OCI-LY7 (cell line): ENCODE measurements around the gene ITGAD. TPM values are rescaled to one million over a fixed set of nuclear protein-coding genes. Genes with fewer than 3 reads are reported as not detected.

Source experiments
- BruUV-seq: library from RNA; stranded (reverse); fragments of 400-500 nt; replicated peaks from 2 replicates; lab custom pipeline; 2021; lab: Mats Ljungman, UMichigan
- CTCF ChIA-PET: fragments of 300-600 bp; sonication (Branson Sonifier 250); formaldehyde crosslinking; loops from one replicate; lab custom pipeline; 2022; ENCODE audit warnings: antibody characterized with exemption; ENCODE audit not compliant: unreplicated experiment; lab: Charles Lee
- POLR2A ChIA-PET: fragments of 300-600 bp; sonication (Branson Sonifier 250); formaldehyde crosslinking; loops from one replicate; lab custom pipeline; 2022; ENCODE audit warnings: antibody characterized with exemption; lab: Charles Lee
- DNase-seq: peaks from one replicate; pipeline ENCODE4 v3.0.0-alpha.2; 2015; ENCODE audit warnings: low spot score
- H2AFZ ChIP-seq: fragments of 200-600 bp; sonication (generic), shearing (Covaris generic); 2 replicates; pipeline ENCODE4 v1.6.1; 2014; ENCODE audit warnings: mild to moderate bottlenecking, antibody characterized with exemption, low read length, moderate library complexity
- H3K27ac ChIP-seq: fragments of 200-600 bp; sonication (generic); 2 replicates; pipeline ENCODE4 v1.5.1; 2014; ENCODE audit warnings: mixed run types, low read depth, mild to moderate bottlenecking, moderate library complexity, low read length, inconsistent platforms; ENCODE audit not compliant: poor library complexity, severe bottlenecking
- H3K36me3 ChIP-seq: fragments of 200-600 bp; sonication (generic); 2 replicates; pipeline ENCODE4 v1.6.1; 2014; ENCODE audit warnings: mild to moderate bottlenecking, antibody characterized with exemption, low read length, moderate library complexity, mixed read lengths; ENCODE audit not compliant: insufficient read depth
- H3K4me1 ChIP-seq: fragments of 200-600 bp; sonication (generic); 2 replicates; pipeline ENCODE4 v1.5.1; 2014; ENCODE audit warnings: mild to moderate bottlenecking, low read length; ENCODE audit not compliant: insufficient read depth, poor library complexity, severe bottlenecking
- H3K4me2 ChIP-seq: fragments of 200-600 bp; sonication (generic); 2 replicates; pipeline ENCODE4 v1.6.1; 2014; ENCODE audit warnings: mild to moderate bottlenecking, low read length
- H3K4me3 ChIP-seq: fragments of 200-600 bp; sonication (generic); 2 replicates; pipeline ENCODE4 v1.5.1; 2014; ENCODE audit warnings: mild to moderate bottlenecking, low read depth, low read length; ENCODE audit not compliant: poor library complexity, severe bottlenecking
- H3K79me2 ChIP-seq: fragments of 200-600 bp; sonication (generic); 2 replicates; pipeline ENCODE4 v1.6.1; 2016; ENCODE audit warnings: low read depth, mild to moderate bottlenecking, low read length, moderate library complexity, mixed read lengths; ENCODE audit not compliant: insufficient read depth
- H3K9me2 ChIP-seq: fragments of 200-600 bp; sonication (generic); 2 replicates; pipeline ENCODE4 v1.6.1; 2016; ENCODE audit warnings: mild to moderate bottlenecking, low read length, mixed read lengths; ENCODE audit not compliant: insufficient read depth
- H3K9me3 ChIP-seq: fragments of 200-600 bp; sonication (generic); 2 replicates; pipeline ENCODE4 v1.6.1; 2014; ENCODE audit warnings: mild to moderate bottlenecking, mixed run types, low read length, mixed read lengths
- H4K20me1 ChIP-seq: fragments of 200-600 bp; sonication (generic); 2 replicates; pipeline ENCODE4 v1.6.1; 2014; ENCODE audit warnings: mild to moderate bottlenecking, antibody characterized with exemption, low read length, moderate library complexity, mixed read lengths; ENCODE audit not compliant: insufficient read depth
- EZH2phosphoT487 ChIP-seq: fragments of 200-600 bp; sonication (generic); IDR thresholded peaks from 2 replicates; pipeline ENCODE4 v1.6.1; 2018; ENCODE audit warnings: low read depth, borderline replicate concordance, mild to moderate bottlenecking, mixed run types, antibody characterized with exemption, low read length, moderate library complexity, mixed read lengths
- intact Hi-C: fragments of 100-400 bp; cut with micrococcal nuclease; formaldehyde crosslinking; loops from one replicate; pipeline ENCODE4 v1.10.0; 2022; ENCODE audit not compliant: unreplicated experiment
- total RNA-seq, 2 experiments: library from RNA; depleted of rRNA in 1 of 2; stranded (reverse); fragments of >200 nt in 1 of 2; shearing (Covaris generic) in 1 of 2; gene quantifications; 2 replicates each; pipeline ENCODE4 v1.2.3, GENCODE V29; 2014 to 2022
- TF ChIP-seq, protein P1 (sequence below): fragments of 200-600 bp; sonication (generic); conservative IDR thresholded peaks from 2 replicates; pipeline ENCODE4 v1.5.1; 2014; ENCODE audit warnings: mild to moderate bottlenecking, antibody characterized with exemption, low read length, moderate library complexity, mixed read lengths

The ITGAD gene
- total RNA-seq, 2 experiments from 2014 or later, result not detected

DNA sequence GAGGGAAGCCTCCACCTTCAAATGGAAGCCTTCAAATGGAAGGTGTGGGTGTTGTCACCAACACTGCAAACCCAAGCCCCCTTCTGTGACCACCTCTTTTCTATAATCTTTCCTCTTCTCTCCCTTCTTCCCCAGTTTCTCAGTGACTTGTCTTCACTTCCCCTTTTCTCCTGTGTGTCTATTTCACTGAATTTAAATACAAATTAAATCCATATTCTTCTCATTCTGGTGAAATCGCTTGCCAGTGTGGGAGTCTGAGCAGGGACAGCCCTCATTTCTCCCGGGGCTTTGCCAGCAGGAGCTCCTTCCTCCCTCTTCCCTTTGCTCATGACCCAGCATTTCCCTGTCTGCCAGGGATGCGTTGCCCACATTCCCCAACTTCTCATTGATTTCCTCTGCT is 44.6 kb upstream of the ITGAD start:
- DNase-seq, result no peak
- no peaks in the 10 kb centered on the region for H3K9me2 ChIP-seq
- TF ChIP-seq, protein P1, sequence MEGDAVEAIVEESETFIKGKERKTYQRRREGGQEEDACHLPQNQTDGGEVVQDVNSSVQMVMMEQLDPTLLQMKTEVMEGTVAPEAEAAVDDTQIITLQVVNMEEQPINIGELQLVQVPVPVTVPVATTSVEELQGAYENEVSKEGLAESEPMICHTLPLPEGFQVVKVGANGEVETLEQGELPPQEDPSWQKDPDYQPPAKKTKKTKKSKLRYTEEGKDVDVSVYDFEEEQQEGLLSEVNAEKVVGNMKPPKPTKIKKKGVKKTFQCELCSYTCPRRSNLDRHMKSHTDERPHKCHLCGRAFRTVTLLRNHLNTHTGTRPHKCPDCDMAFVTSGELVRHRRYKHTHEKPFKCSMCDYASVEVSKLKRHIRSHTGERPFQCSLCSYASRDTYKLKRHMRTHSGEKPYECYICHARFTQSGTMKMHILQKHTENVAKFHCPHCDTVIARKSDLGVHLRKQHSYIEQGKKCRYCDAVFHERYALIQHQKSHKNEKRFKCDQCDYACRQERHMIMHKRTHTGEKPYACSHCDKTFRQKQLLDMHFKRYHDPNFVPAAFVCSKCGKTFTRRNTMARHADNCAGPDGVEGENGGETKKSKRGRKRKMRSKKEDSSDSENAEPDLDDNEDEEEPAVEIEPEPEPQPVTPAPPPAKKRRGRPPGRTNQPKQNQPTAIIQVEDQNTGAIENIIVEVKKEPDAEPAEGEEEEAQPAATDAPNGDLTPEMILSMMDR, result no peak
- TF ChIP-seq EZH2phosphoT487, result no peak
- H3K4me1 ChIP-seq, result peaks cover 6% of the 10 kb centered on the region
- intact Hi-C loops, result no loop called here
- no TSS peak for BruUV-seq
- ChIA-PET POLR2A (interaction anchor here (0.6 kb wide), 1 partner anchor 387 kb away, joined by 4 read pairs; no protein-coding TSS in a partner anchor), CTCF (no interaction called here)
- H2AFZ ChIP-seq, result no peak overlapping the region
- no peaks in the 10 kb centered on the region for H3K36me3 ChIP-seq
- H3K4me3 ChIP-seq, result no peak overlapping the region
- H3K79me2 ChIP-seq, result no peaks in the 10 kb centered on the region
- no peak overlapping the region for H3K27ac ChIP-seq
- H4K20me1 ChIP-seq, result no peaks in the 10 kb centered on the region
- H3K4me2 ChIP-seq, result no peak overlapping the region
- H3K9me3 ChIP-seq, result no peaks in the 10 kb centered on the region

DNA sequence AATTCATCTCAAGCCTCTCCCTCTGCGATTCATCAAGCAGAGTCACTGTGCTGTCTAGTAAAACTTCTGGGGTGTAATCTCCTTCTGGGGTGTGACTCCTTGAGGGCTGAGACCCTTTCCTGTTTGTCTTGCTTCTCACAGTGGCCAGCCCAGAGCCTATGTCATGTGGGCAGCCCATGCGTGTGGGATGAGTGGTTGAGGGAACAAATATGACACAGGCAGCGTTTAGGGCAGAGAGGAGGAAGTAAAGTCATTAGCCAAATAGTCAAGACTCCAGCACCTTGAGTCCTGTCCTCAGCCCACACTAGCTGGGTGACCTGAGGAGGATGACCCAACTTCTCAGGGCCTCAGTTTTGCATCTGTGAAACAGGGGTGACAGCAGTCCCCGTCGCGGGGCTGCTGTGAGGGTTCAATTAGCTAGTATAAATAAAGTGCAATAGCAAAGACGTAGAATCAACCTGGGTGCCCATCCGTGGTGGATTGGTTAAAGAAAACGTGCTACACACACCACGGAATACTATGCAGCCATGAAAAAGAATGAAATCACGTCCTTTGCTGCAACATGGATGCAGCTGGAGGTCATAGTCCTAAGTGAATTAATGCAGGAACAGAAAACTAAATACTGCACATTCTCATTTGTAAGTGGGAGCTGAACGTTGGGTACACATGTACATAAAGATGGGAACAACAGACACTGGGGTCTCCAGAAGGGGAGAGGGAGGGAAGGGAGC is 42.7 kb upstream of the ITGAD start:
- no peaks in the 10 kb centered on the region for H3K79me2 ChIP-seq
- no peak overlapping the region for H2AFZ ChIP-seq
- H3K4me3 ChIP-seq, result no peak overlapping the region
- H3K9me3 ChIP-seq, result no peaks in the 10 kb centered on the region
- no TSS peak for BruUV-seq
- no peak for DNase-seq
- no peaks in the 10 kb centered on the region for H3K9me2 ChIP-seq
- peaks cover 6% of the 10 kb centered on the region for H3K4me1 ChIP-seq
- intact Hi-C loops, result no loop called here
- POLR2A ChIA-PET, result no interaction called here
- H3K27ac ChIP-seq, result no peak overlapping the region
- no peak overlapping the region for H3K4me2 ChIP-seq
- CTCF ChIA-PET, result no interaction called here
- TF ChIP-seq, protein P1, result no peak
- TF ChIP-seq EZH2phosphoT487, result no peak
- no peaks in the 10 kb centered on the region for H4K20me1 ChIP-seq
- no peaks in the 10 kb centered on the region for H3K36me3 ChIP-seq

DNA sequence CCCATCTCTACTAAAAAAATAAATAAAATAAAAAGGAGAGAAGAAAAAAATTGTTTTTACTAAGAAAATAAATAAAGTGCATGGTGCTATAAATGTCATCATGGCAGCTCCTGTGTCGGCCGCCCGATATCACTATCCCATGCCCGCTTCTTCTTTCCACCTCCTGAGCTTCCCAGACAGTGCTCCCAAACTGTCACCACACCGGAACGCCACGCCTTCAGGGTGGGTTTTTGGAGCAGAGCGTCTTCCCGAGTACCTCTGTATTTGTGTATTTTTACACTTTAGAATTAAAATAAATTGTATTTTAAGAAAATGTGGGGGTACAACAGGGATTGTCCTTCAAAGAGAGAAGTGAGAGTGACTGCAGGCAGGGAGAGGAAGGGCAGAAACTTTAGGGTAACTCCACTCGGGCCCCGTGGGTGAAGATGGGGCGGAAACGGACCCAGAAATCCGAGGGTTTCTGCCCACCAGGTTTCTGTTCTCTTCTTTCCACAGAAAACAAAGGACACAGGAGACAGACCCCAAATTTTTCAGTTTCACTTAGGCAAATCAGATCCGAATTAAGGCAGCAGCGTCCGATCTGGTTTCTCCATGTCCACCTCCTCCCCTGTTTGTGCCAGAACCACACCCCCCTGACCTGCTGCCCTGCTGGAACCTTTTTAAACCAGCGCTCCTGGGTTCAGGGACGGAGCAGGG is 41.7 kb upstream of the ITGAD start:
- Histone ChIP-seq H3K9me3 (no peaks in the 10 kb centered on the region), H3K36me3 (no peaks in the 10 kb centered on the region), H2AFZ (no peak overlapping the region), H3K9me2 (no peaks in the 10 kb centered on the region), H3K4me2 (peak overlapping the region; percentile 14; the same call in 1 of the 2 replicates), H3K79me2 (no peaks in the 10 kb centered on the region), H3K4me1 (peaks cover 6% of the 10 kb centered on the region), H4K20me1 (no peaks in the 10 kb centered on the region), H3K27ac (no peak overlapping the region), H3K4me3 (no peak overlapping the region)
- no TSS peak for BruUV-seq
- ChIA-PET CTCF (no interaction called here), POLR2A (no interaction called here)
- DNase-seq, result no peak
- TF ChIP-seq EZH2phosphoT487, result no peak
- TF ChIP-seq, protein P1, result no peak
- intact Hi-C loops, result no loop called here
